ENCODE results near the gene RUNX2. TPM values are rescaled to one million over a fixed set of nuclear protein-coding genes. Genes with fewer than 3 reads are reported as not detected.

RUNX2 gene
- total and polyA plus RNA-seq, 3 donors from 2014 or later: 2.9 to 6.0 (median 4.3) TPM

DNA sequence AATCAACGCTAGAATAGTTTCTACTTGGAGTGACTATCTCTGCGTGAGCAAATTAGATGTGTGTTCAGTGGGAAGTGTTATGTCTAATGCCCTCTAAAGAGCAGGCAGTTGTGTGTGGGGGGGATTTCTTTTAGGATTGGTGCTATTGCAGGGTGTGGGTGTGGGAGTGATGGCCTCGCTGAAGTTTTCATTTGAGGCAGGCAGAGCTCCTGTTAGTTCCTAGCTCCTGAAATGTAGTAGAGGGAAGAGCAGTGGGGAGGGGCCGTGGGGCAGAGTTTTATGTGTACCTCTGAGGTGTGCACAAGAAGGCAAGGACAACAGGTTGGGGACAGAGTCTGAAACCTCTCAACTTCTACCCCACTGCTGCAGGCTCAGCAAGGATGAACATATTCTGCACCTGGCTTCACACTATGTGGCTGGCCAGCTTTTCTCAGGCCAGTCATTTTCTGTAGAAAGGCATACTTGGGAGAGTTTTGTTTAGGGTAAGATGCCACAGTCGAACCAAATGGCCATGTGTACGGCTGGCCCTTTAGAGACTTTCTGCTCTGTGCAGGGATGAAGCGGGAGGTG lies 278.8 kb downstream of the RUNX2 start:
- Histone ChIP-seq H3K27ac (no peak overlapping the region), H3K4me3 (no peak overlapping the region), H3K27me3 (no peaks in the 10 kb centered on the region), H3K4me1 (no peaks in the 10 kb centered on the region), H3K9me3 (no peaks in the 10 kb centered on the region), H3K36me3 (ENCODE audit: low read depth, missing control alignments) (no peaks in the 10 kb centered on the region)
- no peak for TF ChIP-seq POLR2A (IDR thresholded peaks at IDR 0.05)
- TF ChIP-seq, protein P1, sequence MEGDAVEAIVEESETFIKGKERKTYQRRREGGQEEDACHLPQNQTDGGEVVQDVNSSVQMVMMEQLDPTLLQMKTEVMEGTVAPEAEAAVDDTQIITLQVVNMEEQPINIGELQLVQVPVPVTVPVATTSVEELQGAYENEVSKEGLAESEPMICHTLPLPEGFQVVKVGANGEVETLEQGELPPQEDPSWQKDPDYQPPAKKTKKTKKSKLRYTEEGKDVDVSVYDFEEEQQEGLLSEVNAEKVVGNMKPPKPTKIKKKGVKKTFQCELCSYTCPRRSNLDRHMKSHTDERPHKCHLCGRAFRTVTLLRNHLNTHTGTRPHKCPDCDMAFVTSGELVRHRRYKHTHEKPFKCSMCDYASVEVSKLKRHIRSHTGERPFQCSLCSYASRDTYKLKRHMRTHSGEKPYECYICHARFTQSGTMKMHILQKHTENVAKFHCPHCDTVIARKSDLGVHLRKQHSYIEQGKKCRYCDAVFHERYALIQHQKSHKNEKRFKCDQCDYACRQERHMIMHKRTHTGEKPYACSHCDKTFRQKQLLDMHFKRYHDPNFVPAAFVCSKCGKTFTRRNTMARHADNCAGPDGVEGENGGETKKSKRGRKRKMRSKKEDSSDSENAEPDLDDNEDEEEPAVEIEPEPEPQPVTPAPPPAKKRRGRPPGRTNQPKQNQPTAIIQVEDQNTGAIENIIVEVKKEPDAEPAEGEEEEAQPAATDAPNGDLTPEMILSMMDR (IDR thresholded peaks at IDR 0.05): no peak
- no peak for DNase-seq
- intact Hi-C loops (cut with DNase I; ENCODE audit: low total_unique reads): no loop called here
- WGBS, 2 donors: 85 to 86% methylated on average over 7 of the region's 7 CpGs

DNA sequence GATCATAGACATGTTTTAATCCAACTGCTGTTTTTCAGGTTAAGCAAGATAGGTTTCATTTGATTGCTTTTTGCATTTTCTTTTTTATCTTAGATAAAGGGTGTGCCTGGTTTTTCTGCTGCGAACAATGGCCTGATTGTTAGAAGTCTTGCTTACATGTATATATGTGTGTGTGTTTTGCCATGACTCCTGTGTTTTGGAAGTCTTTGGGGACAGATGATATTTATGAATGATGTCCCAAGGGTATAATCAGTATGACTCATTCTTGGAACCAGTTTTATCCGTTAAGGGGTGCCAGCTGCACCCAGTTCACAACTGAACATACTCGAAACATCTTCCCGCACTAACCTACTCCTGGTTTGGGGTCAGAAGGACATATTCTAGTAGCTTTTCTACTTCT lies 279.7 kb downstream of the RUNX2 start:
- Histone ChIP-seq H3K4me3 (no peak overlapping the region), H3K4me1 (no peaks in the 10 kb centered on the region), H3K9me3 (no peaks in the 10 kb centered on the region), H3K27ac (no peak overlapping the region), H3K36me3 (ENCODE audit: low read depth, missing control alignments) (no peaks in the 10 kb centered on the region), H3K27me3 (no peaks in the 10 kb centered on the region)
- intact Hi-C loops (cut with DNase I; ENCODE audit: low total_unique reads): no loop called here
- DNase-seq: no peak
- TF ChIP-seq POLR2A (IDR thresholded peaks at IDR 0.05): no peak
- TF ChIP-seq, protein P1 (IDR thresholded peaks at IDR 0.05): no peak
- WGBS, 2 donors: 68 to 74% methylated on average over 4 of the region's 4 CpGs

DNA sequence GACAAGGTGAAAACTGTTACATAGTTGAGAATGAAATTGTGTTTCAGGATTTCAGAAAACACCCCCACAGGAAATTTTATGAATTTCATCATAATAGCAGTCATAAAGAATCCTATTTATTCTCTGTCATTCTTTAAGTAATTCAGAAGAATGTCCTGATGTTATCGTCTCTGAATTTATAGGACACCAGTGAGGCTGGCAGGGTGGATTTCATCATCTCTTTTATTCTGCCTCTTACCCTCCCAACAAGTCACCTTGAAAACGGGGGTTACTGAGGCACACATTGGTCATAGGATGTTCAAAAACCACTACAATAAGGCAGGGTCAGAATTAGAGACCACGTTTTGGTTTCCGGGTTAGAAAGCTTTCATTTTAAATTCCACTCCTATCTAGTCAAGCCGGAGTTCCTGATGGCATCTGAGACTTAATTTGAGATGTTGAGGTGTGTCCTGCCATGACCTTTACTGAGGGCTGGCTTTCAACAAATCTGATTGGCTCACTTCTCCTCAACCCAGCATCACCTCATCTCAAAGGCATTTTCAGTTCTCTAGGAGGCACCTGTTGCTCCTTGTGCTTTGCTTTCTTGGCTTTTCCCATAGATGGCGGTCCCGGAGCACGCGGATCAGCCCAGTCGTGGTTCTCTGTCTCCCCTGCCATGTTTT lies 280.3 kb downstream of the RUNX2 start:
- intact Hi-C loops (cut with DNase I; ENCODE audit: low total_unique reads): no loop called here
- no peaks in the 10 kb centered on the region for H3K4me1 ChIP-seq
- no peak overlapping the region for H3K4me3 ChIP-seq
- no peak for TF ChIP-seq POLR2A (IDR thresholded peaks at IDR 0.05)
- TF ChIP-seq, protein P1 (IDR thresholded peaks at IDR 0.05): no peak
- DNase-seq: no peak
- WGBS, 2 donors: 87 to 90% methylated on average over 10 of the region's 10 CpGs
- no peak overlapping the region for H3K27ac ChIP-seq
- H3K9me3 ChIP-seq: no peaks in the 10 kb centered on the region
- H3K36me3 ChIP-seq (ENCODE audit: low read depth, missing control alignments): no peaks in the 10 kb centered on the region
- no peaks in the 10 kb centered on the region for H3K27me3 ChIP-seq

DNA sequence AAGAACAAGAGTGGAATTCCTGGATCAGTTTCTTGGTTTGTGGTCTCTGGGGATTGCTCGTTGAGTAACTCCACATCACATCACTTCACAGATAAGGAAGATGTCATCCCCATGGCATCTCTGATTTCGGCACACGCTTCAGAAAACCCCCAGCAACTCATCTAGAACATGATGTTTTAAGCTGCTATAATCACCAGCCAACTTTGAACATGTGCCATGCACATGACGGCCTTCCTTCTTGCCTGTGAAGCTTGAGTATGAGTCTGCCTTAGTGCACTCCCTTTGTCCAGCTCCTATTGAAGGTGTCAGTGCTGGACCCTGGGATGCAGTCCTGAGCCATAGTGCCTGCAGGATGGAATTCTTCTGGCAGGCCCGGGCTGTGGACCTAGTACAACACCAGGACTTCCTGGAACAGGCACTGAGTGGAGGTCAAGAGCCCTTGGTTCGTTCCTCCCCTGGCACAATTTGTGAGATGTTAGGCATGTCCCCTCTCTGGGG lies 281.1 kb downstream of the RUNX2 start:
- H3K27me3 ChIP-seq: no peaks in the 10 kb centered on the region
- H3K36me3 ChIP-seq (ENCODE audit: low read depth, missing control alignments): no peaks in the 10 kb centered on the region
- no peaks in the 10 kb centered on the region for H3K9me3 ChIP-seq

More for the DNA sequence above, 281.1 kb downstream of the RUNX2 start:
- TF ChIP-seq, protein P1 (IDR thresholded peaks at IDR 0.05): no peak
- no peak for TF ChIP-seq POLR2A (IDR thresholded peaks at IDR 0.05)
- WGBS, 2 donors: 74 to 86% methylated on average over 6 of the region's 6 CpGs
- intact Hi-C loops (cut with DNase I; ENCODE audit: low total_unique reads): no loop called here
- no peak overlapping the region for H3K27ac ChIP-seq
- no peak for DNase-seq
- H3K4me1 ChIP-seq: no peaks in the 10 kb centered on the region
- H3K4me3 ChIP-seq: no peak overlapping the region

Measured in testis (tissue), 3 donors.